ENCODE results near the gene MYO10. TPM values are rescaled to one million over a fixed set of nuclear protein-coding genes. Genes with fewer than 3 reads are reported as not detected.
A peak's percentile ranks its signal among the peaks of the same experiment; 100 is the strongest.

The MYO10 gene
- total RNA-seq, 1 donor from 2014 or later = 1.0 TPM

- peak overlapping the region; percentile 47 for H3K4me3 Mint-ChIP-seq (ENCODE audit: low read depth)
- no peak overlapping the region for H3K27ac Mint-ChIP-seq
- peaks cover 28% of the 10 kb centered on the region for H3K4me1 Mint-ChIP-seq (ENCODE audit: low read depth)
- H3K27me3 Mint-ChIP-seq (ENCODE audit: low read depth) = peaks cover 63% of the 10 kb centered on the region
- H3K9me3 Mint-ChIP-seq = no peaks in the 10 kb centered on the region
- no peaks in the 10 kb centered on the region for H3K36me3 Mint-ChIP-seq (ENCODE audit: low read depth)
- intact Hi-C loops (cut with micrococcal nuclease) = loop anchor here (1.0 to 5.0 kb wide), 2 partner anchors 147 to 255 kb away; no protein-coding TSS in a partner anchor
- DNase-seq (ENCODE audit: low spot score) = no peak
Observed at GRCh38 chr5:16934677-16935153, 1.4 kb downstream of the MYO10 start.

GRCh38 chr5:16934123-16934522 is 2.0 kb downstream of the MYO10 start:
- Mint-ChIP-seq H3K4me1 (ENCODE audit: low read depth) (peaks cover 28% of the 10 kb centered on the region), H3K4me3 (ENCODE audit: low read depth) (peak overlapping the region; percentile 45), H3K27ac (no peak overlapping the region), H3K36me3 (ENCODE audit: low read depth) (no peaks in the 10 kb centered on the region), H3K27me3 (ENCODE audit: low read depth) (peaks cover 60% of the 10 kb centered on the region), H3K9me3 (no peaks in the 10 kb centered on the region)
- peak; percentile 21 for DNase-seq (ENCODE audit: low spot score)
- intact Hi-C loops (cut with micrococcal nuclease) = loop anchor here (1.0 kb wide), 1 partner anchor 255 kb away; no protein-coding TSS in a partner anchor

- intact Hi-C loops (cut with micrococcal nuclease) = no loop called here
- no peak for DNase-seq (ENCODE audit: low spot score)
- no peak overlapping the region for H3K27ac Mint-ChIP-seq
- H3K27me3 Mint-ChIP-seq (ENCODE audit: low read depth) = peaks cover 54% of the 10 kb centered on the region
- peaks cover 28% of the 10 kb centered on the region for H3K4me1 Mint-ChIP-seq (ENCODE audit: low read depth)
- no peak overlapping the region for H3K4me3 Mint-ChIP-seq (ENCODE audit: low read depth)
- no peaks in the 10 kb centered on the region for H3K36me3 Mint-ChIP-seq (ENCODE audit: low read depth)
- no peaks in the 10 kb centered on the region for H3K9me3 Mint-ChIP-seq
Observed at GRCh38 chr5:16933337-16933736, 2.8 kb downstream of the MYO10 start.

DNA sequence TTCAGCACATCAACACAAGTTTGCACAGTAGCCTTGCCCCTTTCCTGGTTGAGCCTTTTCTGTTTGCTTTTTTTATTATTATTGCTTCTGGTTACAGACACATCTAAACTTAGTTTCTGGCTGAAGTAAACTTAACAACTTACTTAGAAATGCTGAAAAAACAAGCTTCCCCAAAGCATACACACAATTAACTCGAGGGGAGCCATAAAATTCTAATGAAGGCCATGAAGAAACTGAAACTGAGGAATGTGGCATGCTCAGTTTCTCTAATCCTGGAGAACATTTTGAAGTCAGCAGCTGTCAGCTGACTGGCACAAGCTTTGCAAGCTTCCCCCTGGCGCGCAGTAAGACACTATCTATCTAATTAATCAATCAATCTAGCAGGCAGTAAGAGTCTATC is 3.7 kb downstream of the MYO10 start:
- no peaks in the 10 kb centered on the region for H3K36me3 Mint-ChIP-seq (ENCODE audit: low read depth)
- peaks cover 23% of the 10 kb centered on the region for H3K4me1 Mint-ChIP-seq (ENCODE audit: low read depth)
- H3K9me3 Mint-ChIP-seq = no peaks in the 10 kb centered on the region
- H3K4me3 Mint-ChIP-seq (ENCODE audit: low read depth) = no peak overlapping the region
- intact Hi-C loops (cut with micrococcal nuclease) = no loop called here
- peaks cover 47% of the 10 kb centered on the region for H3K27me3 Mint-ChIP-seq (ENCODE audit: low read depth)
- no peak overlapping the region for H3K27ac Mint-ChIP-seq
- no peak for DNase-seq (ENCODE audit: low spot score)

DNA sequence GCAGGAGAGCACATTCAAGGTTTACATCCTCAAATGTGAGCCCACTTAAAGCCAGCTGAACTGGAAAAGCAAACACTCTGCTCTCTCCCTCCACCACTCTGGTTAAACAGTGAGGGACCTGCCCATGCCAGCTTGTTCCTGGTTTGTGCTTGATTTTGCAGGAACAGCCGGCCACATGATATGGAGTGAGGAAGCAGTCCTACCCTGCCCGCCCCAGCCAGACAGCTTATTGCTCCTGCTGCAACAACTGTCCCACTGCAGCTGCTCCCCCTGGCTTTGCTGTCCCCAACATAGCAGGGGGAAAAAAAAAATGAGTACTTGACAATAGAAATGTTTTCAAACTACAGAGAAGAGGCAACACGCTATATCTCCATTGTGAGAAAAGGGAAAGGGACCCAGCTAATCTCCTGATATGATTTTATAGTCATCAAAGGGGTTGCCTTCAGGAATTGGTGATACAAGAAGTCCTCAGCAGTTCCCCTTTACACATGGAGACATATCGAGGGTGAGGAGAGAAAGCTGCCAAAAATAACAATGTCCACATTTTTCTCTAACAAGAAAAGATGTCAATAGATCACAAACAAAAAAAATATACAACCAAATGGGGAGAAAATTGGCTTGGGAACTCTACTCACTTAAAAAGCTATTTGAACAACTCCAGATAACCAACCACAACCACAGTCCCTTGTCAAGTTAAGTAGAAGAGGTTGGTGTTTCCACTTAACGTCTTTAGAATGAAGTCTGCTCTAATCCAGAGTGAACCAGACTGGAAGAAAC is 4.6 kb downstream of the MYO10 start:
- no peak for DNase-seq (ENCODE audit: low spot score)
- H3K4me1 Mint-ChIP-seq (ENCODE audit: low read depth) = peaks cover 16% of the 10 kb centered on the region
- no peak overlapping the region for H3K4me3 Mint-ChIP-seq (ENCODE audit: low read depth)
- H3K9me3 Mint-ChIP-seq = no peaks in the 10 kb centered on the region
- peaks cover 39% of the 10 kb centered on the region for H3K27me3 Mint-ChIP-seq (ENCODE audit: low read depth)
- no peak overlapping the region for H3K27ac Mint-ChIP-seq
- no peaks in the 10 kb centered on the region for H3K36me3 Mint-ChIP-seq (ENCODE audit: low read depth)
- intact Hi-C loops (cut with micrococcal nuclease) = no loop called here

- H3K9me3 Mint-ChIP-seq = no peaks in the 10 kb centered on the region
- no peaks in the 10 kb centered on the region for H3K36me3 Mint-ChIP-seq (ENCODE audit: low read depth)
- no peak for DNase-seq (ENCODE audit: low spot score)
- H3K4me3 Mint-ChIP-seq (ENCODE audit: low read depth) = no peak overlapping the region
- intact Hi-C loops (cut with micrococcal nuclease) = no loop called here
- H3K27me3 Mint-ChIP-seq (ENCODE audit: low read depth) = peaks cover 34% of the 10 kb centered on the region
- H3K27ac Mint-ChIP-seq = no peak overlapping the region
- H3K4me1 Mint-ChIP-seq (ENCODE audit: low read depth) = peaks cover 10% of the 10 kb centered on the region
Observed at GRCh38 chr5:16930496-16930895, 5.6 kb downstream of the MYO10 start.

DNA sequence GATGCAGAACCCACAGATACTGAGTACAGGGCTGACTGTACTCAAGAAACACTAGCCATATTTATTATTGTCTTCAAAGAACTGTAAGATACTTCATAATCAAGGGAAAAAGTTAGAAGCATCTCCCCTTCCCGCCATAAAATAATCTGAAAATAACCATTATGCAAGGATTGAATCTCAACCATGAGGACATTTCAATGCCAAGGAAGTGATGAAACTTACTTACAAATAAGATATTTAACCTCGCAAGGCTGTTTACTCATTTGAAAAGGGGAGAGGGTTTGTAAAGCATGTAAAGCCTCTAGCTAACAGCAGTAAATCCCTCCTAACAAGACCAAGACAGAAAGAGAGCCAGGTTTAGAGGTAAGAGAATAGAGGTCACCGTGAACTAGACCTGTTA is 6.3 kb downstream of the MYO10 start:
- no peak for DNase-seq (ENCODE audit: low spot score)
- intact Hi-C loops (cut with micrococcal nuclease) = no loop called here
- Mint-ChIP-seq H3K4me3 (ENCODE audit: low read depth) (no peak overlapping the region), H3K36me3 (ENCODE audit: low read depth) (no peaks in the 10 kb centered on the region), H3K9me3 (no peaks in the 10 kb centered on the region), H3K27ac (no peak overlapping the region), H3K27me3 (ENCODE audit: low read depth) (peaks cover 30% of the 10 kb centered on the region), H3K4me1 (ENCODE audit: low read depth) (peaks cover 7% of the 10 kb centered on the region)

DNA sequence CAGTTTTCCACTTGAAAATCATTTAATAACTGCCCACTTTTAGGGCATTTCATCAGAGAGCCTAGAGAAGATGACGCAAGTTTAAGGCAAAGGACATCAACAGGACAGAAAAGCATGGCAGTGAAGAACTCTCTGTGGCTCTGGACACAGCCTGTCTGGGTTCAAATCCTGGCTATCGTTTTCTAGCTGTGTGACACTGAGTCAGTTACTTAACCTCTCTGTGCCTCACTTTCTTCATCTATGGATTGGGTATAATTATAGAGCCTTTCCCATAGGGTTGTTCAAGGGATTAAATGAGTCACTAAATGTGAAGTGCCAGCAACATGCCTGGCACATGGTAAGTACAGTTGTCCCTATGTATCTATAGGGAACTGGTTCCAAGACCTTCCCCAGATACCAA is 6.7 kb downstream of the MYO10 start:
- no peak for DNase-seq (ENCODE audit: low spot score)
- Mint-ChIP-seq H3K36me3 (ENCODE audit: low read depth) (no peaks in the 10 kb centered on the region), H3K4me3 (ENCODE audit: low read depth) (no peak overlapping the region), H3K27me3 (ENCODE audit: low read depth) (peaks cover 26% of the 10 kb centered on the region), H3K9me3 (no peaks in the 10 kb centered on the region), H3K27ac (no peak overlapping the region), H3K4me1 (ENCODE audit: low read depth) (peaks cover 3% of the 10 kb centered on the region)
- intact Hi-C loops (cut with micrococcal nuclease) = no loop called here

- H3K36me3 Mint-ChIP-seq (ENCODE audit: low read depth) = no peaks in the 10 kb centered on the region
- DNase-seq (ENCODE audit: low spot score) = no peak
- no peaks in the 10 kb centered on the region for H3K4me1 Mint-ChIP-seq (ENCODE audit: low read depth)
- peaks cover 10% of the 10 kb centered on the region for H3K27me3 Mint-ChIP-seq (ENCODE audit: low read depth)
- H3K27ac Mint-ChIP-seq = no peak overlapping the region
- no peak overlapping the region for H3K4me3 Mint-ChIP-seq (ENCODE audit: low read depth)
- intact Hi-C loops (cut with micrococcal nuclease) = no loop called here
- H3K9me3 Mint-ChIP-seq = no peaks in the 10 kb centered on the region
Observed at GRCh38 chr5:16927613-16928012, 8.5 kb downstream of the MYO10 start.

DNA sequence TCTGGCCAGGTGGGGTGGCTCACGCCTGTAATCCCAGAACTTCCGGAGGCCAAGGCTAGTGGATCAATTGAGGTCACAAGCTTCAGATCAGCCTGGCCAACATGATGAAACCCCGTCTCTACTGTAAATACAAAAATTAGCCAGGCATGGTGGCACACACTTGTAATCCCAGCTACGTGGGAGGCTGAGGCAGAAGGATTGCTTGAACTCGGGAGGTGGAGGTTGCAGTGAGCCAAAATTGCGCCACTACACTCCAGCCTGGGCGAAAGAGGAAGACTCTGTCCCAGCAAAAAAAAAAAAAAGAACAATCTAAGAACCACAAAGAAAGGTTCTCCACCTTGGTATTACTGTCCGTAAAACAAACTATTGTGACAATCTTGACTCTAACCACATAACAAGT is 9.7 kb downstream of the MYO10 start:
- no peaks in the 10 kb centered on the region for H3K36me3 Mint-ChIP-seq (ENCODE audit: low read depth)
- peaks cover under 1% of the 10 kb centered on the region for H3K27me3 Mint-ChIP-seq (ENCODE audit: low read depth)

DNA sequence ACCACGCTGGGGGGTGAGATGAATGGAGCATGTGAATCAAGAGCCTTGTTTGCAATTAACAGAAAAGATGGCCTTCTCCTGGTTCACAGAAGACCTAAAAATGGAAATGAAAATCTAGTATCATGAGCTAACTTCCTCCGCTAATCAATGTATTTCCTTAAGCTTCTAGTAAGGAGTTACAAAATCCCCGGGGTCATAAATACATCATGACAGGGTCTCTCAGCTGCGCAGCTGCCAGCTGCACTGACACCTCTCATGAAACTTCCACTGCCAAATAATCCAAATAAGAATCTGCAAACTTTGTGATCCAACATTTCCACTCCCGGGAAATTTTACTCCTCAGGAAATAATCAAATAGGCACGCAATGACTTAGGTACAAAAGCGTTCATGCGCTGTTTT is 11.9 kb downstream of the MYO10 start:
- Mint-ChIP-seq H3K4me1 (ENCODE audit: low read depth) (no peaks in the 10 kb centered on the region), H3K27me3 (ENCODE audit: low read depth) (no peaks in the 10 kb centered on the region), H3K4me3 (ENCODE audit: low read depth) (no peak overlapping the region), H3K27ac (no peak overlapping the region), H3K9me3 (no peaks in the 10 kb centered on the region), H3K36me3 (ENCODE audit: low read depth) (no peaks in the 10 kb centered on the region)
- DNase-seq (ENCODE audit: low spot score) = no peak
- intact Hi-C loops (cut with micrococcal nuclease) = no loop called here

More for the DNA sequence above, 9.7 kb downstream of the MYO10 start:
- Mint-ChIP-seq H3K27ac (no peak overlapping the region), H3K4me1 (ENCODE audit: low read depth) (no peaks in the 10 kb centered on the region), H3K9me3 (no peaks in the 10 kb centered on the region), H3K4me3 (ENCODE audit: low read depth) (no peak overlapping the region)
- DNase-seq (ENCODE audit: low spot score) = no peak
- intact Hi-C loops (cut with micrococcal nuclease) = no loop called here

DNA sequence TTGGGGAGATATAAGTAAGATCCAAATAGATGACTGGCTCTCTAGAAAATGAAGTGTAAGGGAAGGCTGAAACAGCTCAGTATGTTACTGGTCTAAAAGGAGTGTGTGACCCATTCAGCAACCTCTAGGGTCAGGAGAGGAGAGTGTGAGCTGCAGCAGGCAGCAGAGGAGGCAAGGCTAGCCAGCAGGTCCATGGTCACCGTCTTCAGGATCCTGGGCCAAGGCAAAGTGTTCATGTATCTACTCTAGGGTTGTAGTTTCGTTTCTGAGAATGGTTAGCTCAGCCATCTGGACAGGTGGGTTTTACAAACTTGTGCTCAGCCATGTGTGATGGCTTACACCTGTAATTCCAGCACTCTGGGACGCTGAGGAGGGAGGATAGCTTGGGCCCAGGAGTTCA is 13.7 kb downstream of the MYO10 start:
- intact Hi-C loops (cut with micrococcal nuclease) = no loop called here
- no peaks in the 10 kb centered on the region for H3K27me3 Mint-ChIP-seq (ENCODE audit: low read depth)
- no peak overlapping the region for H3K4me3 Mint-ChIP-seq (ENCODE audit: low read depth)
- no peaks in the 10 kb centered on the region for H3K9me3 Mint-ChIP-seq
- H3K36me3 Mint-ChIP-seq (ENCODE audit: low read depth) = no peaks in the 10 kb centered on the region
- H3K4me1 Mint-ChIP-seq (ENCODE audit: low read depth) = no peaks in the 10 kb centered on the region
- no peak overlapping the region for H3K27ac Mint-ChIP-seq
- DNase-seq (ENCODE audit: low spot score) = no peak

DNA sequence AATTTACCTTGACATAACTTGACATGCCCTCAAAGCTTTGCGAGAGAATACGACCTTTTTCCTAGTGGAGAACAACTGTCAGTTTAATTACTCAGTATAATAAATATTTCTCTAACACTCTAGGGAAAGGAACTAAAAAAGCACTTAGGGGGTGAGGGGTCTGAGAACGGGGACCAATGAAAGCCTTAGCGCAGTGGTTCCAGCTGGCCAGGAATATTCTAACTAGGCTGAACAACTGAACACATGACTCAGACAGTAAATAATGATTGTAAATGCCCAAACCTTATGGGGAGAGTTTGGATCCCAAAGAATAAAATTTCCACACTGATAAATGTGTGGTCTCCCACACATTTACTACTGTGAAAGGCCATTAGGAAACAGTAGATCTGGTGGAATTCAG is 14.9 kb downstream of the MYO10 start:
- Mint-ChIP-seq H3K4me3 (ENCODE audit: low read depth) (no peak overlapping the region), H3K9me3 (no peaks in the 10 kb centered on the region), H3K27ac (no peak overlapping the region), H3K36me3 (ENCODE audit: low read depth) (no peaks in the 10 kb centered on the region), H3K4me1 (ENCODE audit: low read depth) (peaks cover 5% of the 10 kb centered on the region), H3K27me3 (ENCODE audit: low read depth) (no peaks in the 10 kb centered on the region)
- DNase-seq (ENCODE audit: low spot score) = no peak
- intact Hi-C loops (cut with micrococcal nuclease) = no loop called here

Data from activated T-helper 2 cell treated with anti-CD3 and anti-CD28 coated beads, Interferon-gamma antibody, Interleukin-2, Interleukin-4, amounts not matched to agents 10 μg/mL and 5 μg/mL and 100 μg/mL, durations not matched to agents 14 hours and 24 hours and 36 hours (primary cell).